SHP77 (cell line): Measurements from ENCODE around the gene TIPIN.
A peak's percentile ranks its signal among the peaks of the same experiment; 100 is the strongest.

ENCODE experiments used
- DNase-seq, 2 experiments: peaks; one replicate each; lab custom pipeline; 2025; lab: John Stamatoyannopoulos, UW

TIPIN gene

GRCh38 chr15:66302489-66303278 lies 53.8 kb downstream of the TIPIN start:
- no peak for DNase-seq

- DNase-seq = no peak
Observed at GRCh38 chr15:66298803-66299251, 57.7 kb downstream of the TIPIN start.

GRCh38 chr15:66296186-66296585 lies 60.3 kb downstream of the TIPIN start:
- no peak for DNase-seq

- no peak for DNase-seq
Observed at GRCh38 chr15:66294932-66295235, 61.6 kb downstream of the TIPIN start.

- peak; percentile 32 to 59 for DNase-seq
Observed at GRCh38 chr15:66294157-66294931, 62.1 kb downstream of the TIPIN start.

GRCh38 chr15:66293419-66294156 lies 62.9 kb downstream of the TIPIN start, which contains the start of gene DIS3L:
Gene DIS3L (plus strand): TSS chr15:66293568. CDS start chr15:66293597, 29 bp downstream.
- DNase-seq = peak; percentile 82 to 90

- DNase-seq = no peak
Observed at GRCh38 chr15:66292571-66293418, 63.7 kb downstream of the TIPIN start.

- peak in 1 of 2 experiments; percentile 5 for DNase-seq
Observed at GRCh38 chr15:66291816-66292570, 64.5 kb downstream of the TIPIN start.

- no peak for DNase-seq
Observed at GRCh38 chr15:66290518-66290917, 66.0 kb downstream of the TIPIN start.

GRCh38 chr15:66290007-66290406 lies 66.5 kb downstream of the TIPIN start:
- no peak for DNase-seq

GRCh38 chr15:66288551-66289185 lies 67.8 kb downstream of the TIPIN start:
- DNase-seq = no peak

- DNase-seq = no peak
Observed at GRCh38 chr15:66288093-66288492, 68.4 kb downstream of the TIPIN start.

GRCh38 chr15:66287461-66288057 lies 68.9 kb downstream of the TIPIN start:
- DNase-seq = peak; percentile 15 to 21
